Small intestine (tissue), 7 donors: ENCODE measurements around the gene XRCC1. TPM values are rescaled to one million over a fixed set of nuclear protein-coding genes. Genes with fewer than 3 reads are reported as not detected.

Source experiments
- DNase-seq, 2 donors: peaks; one replicate each; pipeline versions ENCODE4 v3.0.0 to v3.0.0-alpha.2; 2013
- FAIRE-seq: peaks from 2 replicates; lab custom pipeline; 2012; peaks lifted over from hg19 to GRCh38; lab: Jason Lieb, UNC
- H3K27ac ChIP-seq, 3 donors: one replicate each; pipeline ENCODE4 v1.5.1; 2013; ENCODE audit warnings: low read length in 2 of 3, mild to moderate bottlenecking in 2 of 3, control low read depth in 1 of 3, inconsistent platforms in 1 of 3, low read depth in 1 of 3, moderate library complexity in 1 of 3
- H3K27me3 ChIP-seq, 3 donors: one replicate each; pipeline ENCODE4 v1.6.1; 2013; ENCODE audit warnings: low read length in 3 of 3, inconsistent platforms in 1 of 3; ENCODE audit not compliant: control insufficient read depth in 3 of 3, insufficient read depth in 3 of 3
- H3K36me3 ChIP-seq, 3 donors: one replicate each; pipeline ENCODE4 v1.6.1; 2013; ENCODE audit warnings: low read length in 3 of 3, inconsistent platforms in 1 of 3, low read depth in 1 of 3, mild to moderate bottlenecking in 1 of 3, moderate library complexity in 1 of 3; ENCODE audit not compliant: control insufficient read depth in 3 of 3, insufficient read depth in 2 of 3
- H3K4me1 ChIP-seq, 3 donors: one replicate each; pipeline ENCODE4 v1.6.1; 2013; ENCODE audit warnings: low read length in 2 of 3, inconsistent platforms in 1 of 3, low read depth in 1 of 3, mild to moderate bottlenecking in 1 of 3, moderate library complexity in 1 of 3; ENCODE audit not compliant: control insufficient read depth in 3 of 3, insufficient read depth in 2 of 3
- H3K4me3 ChIP-seq, 3 donors: one replicate each; pipeline ENCODE4 v1.5.1; 2013; ENCODE audit warnings: low read length in 3 of 3, control low read depth in 1 of 3, inconsistent platforms in 1 of 3, low read depth in 1 of 3, mild to moderate bottlenecking in 1 of 3, moderate library complexity in 1 of 3
- H3K9me3 ChIP-seq, 2 donors: one replicate each; pipeline ENCODE4 v1.6.1; 2013; ENCODE audit warnings: low read depth in 1 of 2, low read length in 1 of 2; ENCODE audit not compliant: control insufficient read depth in 2 of 2, insufficient read depth in 1 of 2
- WGBS, 3 donors: extraction: QIAGEN DNeasy Blood & Tissue Kit; methylation state at CpG; one replicate each; pipeline ENCODE4 v1.1.7; 2013; 5-methylcytosine and 5-hydroxymethylcytosine counted together
- polyA plus RNA-seq, 4 donors: library from polyadenylated mRNA; stranded (reverse) in 3 of 4; unstranded in 1 of 4; fragments of 200-250 nt in 3 of 4; fragments of 120-200 nt in 1 of 4; gene quantifications; one replicate each; pipeline versions ENCODE4 v1.2.1 to v1.2.3, GENCODE V29; 2013
- donor health status: healthy with polysubstance abuse.
- donor health status: control.
- donor health status: control.
- donor health status: Bipolar disorder and iron deficiency.
- donor health status: healthy.

XRCC1 gene
- polyA plus RNA-seq, 4 donors, result 9.7 to 46.3 (median 16.0) TPM

DNA sequence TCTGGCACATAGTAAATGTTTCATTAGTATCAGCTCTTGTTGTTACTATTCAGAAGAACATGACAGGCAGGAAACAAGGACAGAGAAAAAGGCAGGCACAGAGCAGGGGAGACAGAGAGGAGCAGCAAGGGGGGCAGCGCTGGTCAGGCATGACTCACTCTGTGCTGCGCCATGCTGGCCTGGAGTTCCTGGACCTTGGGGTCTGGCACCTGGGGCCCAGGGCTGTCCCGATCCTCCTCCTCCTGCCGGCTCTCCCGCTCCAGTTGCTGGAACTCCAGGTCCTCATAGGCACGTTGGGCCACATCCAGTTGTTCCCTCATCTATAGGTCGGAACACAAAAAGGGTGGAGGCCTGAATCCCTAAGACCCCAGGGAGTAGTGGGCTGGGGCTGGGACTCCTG, 78.4 kb downstream of the XRCC1 start:
- Histone ChIP-seq H3K27me3 (no peaks in the 10 kb centered on the region), H3K9me3 (no peaks in the 10 kb centered on the region), H3K27ac (no peak overlapping the region), H3K36me3 (peaks cover 8 to 57% (median 9%) of the 10 kb centered on the region in 3 donors), H3K4me3 (no peak overlapping the region), H3K4me1 (peaks cover 0 to 13% (median 0%) of the 10 kb centered on the region in 3 donors)
- 94 to 100% (median 98%) methylated on average over 7 of the region's 7 CpGs for WGBS, 3 donors
- DNase-seq (no peak), FAIRE-seq (no peak)

DNA sequence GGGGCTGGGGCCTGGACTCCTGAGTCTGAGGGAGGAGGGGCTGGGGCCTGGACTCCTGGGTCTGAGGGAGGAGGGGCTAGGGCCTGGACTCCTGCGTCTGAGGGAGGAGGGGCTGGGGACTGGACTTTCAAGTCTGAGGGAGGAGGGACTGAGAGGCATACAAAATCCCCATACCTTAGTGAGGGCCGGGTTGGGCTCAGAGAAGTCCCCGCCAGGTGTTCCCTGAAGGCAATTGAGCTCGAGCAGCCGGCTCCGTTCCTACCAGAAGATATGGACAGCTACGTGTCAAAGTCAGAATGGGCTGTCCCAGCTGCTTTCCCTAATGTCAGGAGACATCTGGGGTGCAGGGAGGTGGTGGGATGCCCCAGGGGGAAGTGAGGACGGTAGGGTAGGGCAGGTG, 80.2 kb downstream of the XRCC1 start:
- WGBS, 3 donors, result 74 to 84% (median 80%) methylated on average over 8 of the region's 8 CpGs

More for the DNA sequence above, 80.2 kb downstream of the XRCC1 start:
- peaks cover 8 to 60% (median 9%) of the 10 kb centered on the region in 3 donors for H3K36me3 ChIP-seq
- H3K4me1 ChIP-seq, result peaks cover 0 to 9% (median 0%) of the 10 kb centered on the region in 3 donors
- FAIRE-seq (no peak), DNase-seq (no peak)
- no peaks in the 10 kb centered on the region for H3K9me3 ChIP-seq
- no peak overlapping the region for H3K27ac ChIP-seq
- H3K4me3 ChIP-seq, result no peak overlapping the region
- no peaks in the 10 kb centered on the region for H3K27me3 ChIP-seq

Other genes with a start within 250 kb of the XRCC1 start
- gene CD177, start 221.8 kb downstream of the XRCC1 start, polyA plus RNA-seq, result under 1 TPM in 1 of 4 donors, not detected in 3; 0.35 TPM
- gene TEX101, start 160.6 kb downstream of the XRCC1 start, polyA plus RNA-seq, result not detected
- 1 to 10 TPM in 1 of 4 donors, under 1 TPM in 2, not detected in 1; 0.73 to 1.1 (median 0.86) TPM for gene LYPD3, start 109.9 kb downstream of the XRCC1 start, polyA plus RNA-seq
- 10 to 100 TPM in 3 of 4 donors, 1 to 10 TPM in 1; 6.2 to 33.6 (median 23.6) TPM for gene PHLDB3, start 70.8 kb downstream of the XRCC1 start, polyA plus RNA-seq
- gene ETHE1, start 48.3 kb downstream of the XRCC1 start, polyA plus RNA-seq, result 100 to 1,000 TPM; 118 to 164 (median 129) TPM
- 1 to 10 TPM; 1.1 to 4.5 (median 1.9) TPM for gene ZNF575, start 42.3 kb downstream of the XRCC1 start, polyA plus RNA-seq
- gene PINLYP, start 274 bp upstream of the XRCC1 start, polyA plus RNA-seq, result 10 to 100 TPM in 1 of 4 donors, 1 to 10 TPM in 3; 5.1 to 13.8 (median 9.1) TPM
- gene IRGQ, start 20.6 kb upstream of the XRCC1 start, polyA plus RNA-seq, result 1 to 10 TPM; 2.0 to 8.8 (median 3.9) TPM
- 10 to 100 TPM; 14.7 to 24.2 (median 17.2) TPM for gene ZNF576, start 21.1 kb upstream of the XRCC1 start, polyA plus RNA-seq
- 1 to 10 TPM in 1 of 4 donors, under 1 TPM in 3; 0.27 to 1.0 (median 0.49) TPM for gene SRRM5, start 36.6 kb upstream of the XRCC1 start, polyA plus RNA-seq
- gene ZNF428, start 44.1 kb upstream of the XRCC1 start, polyA plus RNA-seq, result 10 to 100 TPM; 16.8 to 43.2 (median 25.3) TPM
- gene CADM4, start 64.3 kb upstream of the XRCC1 start, polyA plus RNA-seq, result 1 to 10 TPM in 3 of 4 donors, not detected in 1; 1.1 to 6.8 (median 4.9) TPM
- gene PLAUR, start 94.6 kb upstream of the XRCC1 start, polyA plus RNA-seq, result 10 to 100 TPM in 2 of 4 donors, 1 to 10 TPM in 2; 4.1 to 17.6 (median 9.5) TPM
- under 1 TPM in 1 of 4 donors, not detected in 3; 0.04 TPM for gene IRGC, start 140.5 kb upstream of the XRCC1 start, polyA plus RNA-seq
- 10 to 100 TPM; 21.3 to 32.4 (median 26.5) TPM for gene SMG9, start 179.4 kb upstream of the XRCC1 start, polyA plus RNA-seq
- gene KCNN4, start 205.4 kb upstream of the XRCC1 start, polyA plus RNA-seq, result 1 to 10 TPM in 2 of 4 donors, not detected in 2; 1.1 to 2.6 TPM
- gene LYPD5, start 226.9 kb upstream of the XRCC1 start, polyA plus RNA-seq, result 1 to 10 TPM in 2 of 4 donors, under 1 TPM in 1, not detected in 1; 0.35 to 2.3 (median 1.1) TPM